Sigmoid colon (tissue), 7 donors: ENCODE measurements around the gene NEBL. TPM values are rescaled to one million over a fixed set of nuclear protein-coding genes. Genes with fewer than 3 reads are reported as not detected.

ENCODE experiments used
- DNase-seq: peaks from one replicate; pipeline ENCODE4 v3.0.0-alpha.2; 2019
- H3K27ac ChIP-seq, 4 donors: fragments of 200-600 bp; sonication (generic); one replicate each; pipeline ENCODE4 v1.5.1; 2016 to 2019; ENCODE audit warnings: mild to moderate bottlenecking in 1 of 4
- H3K27me3 ChIP-seq, 3 donors: fragments of 200-600 bp; sonication (generic); one replicate each; pipeline ENCODE4 v1.5.1; 2019; ENCODE audit warnings: mild to moderate bottlenecking in 1 of 3
- H3K36me3 ChIP-seq, 4 donors: fragments of 200-600 bp; sonication (generic); one replicate each; pipeline ENCODE4 v1.5.1; 2016 to 2019
- H3K4me1 ChIP-seq, 4 donors: fragments of 200-600 bp; sonication (generic); one replicate each; pipeline ENCODE4 v1.5.1; 2017 to 2019
- H3K4me3 ChIP-seq, 4 donors: fragments of 200-600 bp; sonication (generic); one replicate each; pipeline ENCODE4 v1.5.1; 2017 to 2019; ENCODE audit warnings: mild to moderate bottlenecking in 2 of 4, moderate library complexity in 1 of 4
- H3K9me3 ChIP-seq, 4 donors: fragments of 200-600 bp in 3 of 4; sonication (generic) in 3 of 4; one replicate each; pipeline versions ENCODE4 v1.5.1 to v1.6.1; 2013 to 2019
- CTCF ChIP-seq, 4 experiments: fragments of 450-650 bp in 3 of 4; fragments of 200-600 bp in 1 of 4; IDR thresholded peaks; one replicate each; pipeline ENCODE4 v1.5.1; 2016 to 2019; ENCODE audit warnings: antibody characterized with exemption in 4 of 4, mild to moderate bottlenecking in 3 of 4, moderate library complexity in 2 of 4
- EP300 ChIP-seq, 4 donors: sonication (generic); formaldehyde crosslinking; IDR thresholded peaks; one replicate each; pipeline ENCODE4 v1.6.1; 2017; ENCODE audit warnings: antibody characterized with exemption in 4 of 4
- POLR2A ChIP-seq, 2 donors: fragments of 450-650 bp; IDR thresholded peaks; one replicate each; pipeline ENCODE4 v1.6.1; 2016; ENCODE audit warnings: antibody characterized with exemption in 2 of 2, mild to moderate bottlenecking in 2 of 2, moderate library complexity in 2 of 2
- POLR2AphosphoS5 ChIP-seq, 4 donors: sonication (generic); formaldehyde crosslinking; IDR thresholded peaks; one replicate each; pipeline ENCODE4 v1.6.1; 2017; ENCODE audit warnings: antibody characterized with exemption in 4 of 4
- WGBS, 2 donors: extraction: QIAGEN DNeasy Blood & Tissue Kit; methylation state at CpG; one replicate each; pipeline ENCODE4 v1.1.7; 2013; 5-methylcytosine and 5-hydroxymethylcytosine counted together
- intact Hi-C: fragments of 100-400 bp; cut with DNase I; formaldehyde crosslinking; loops from one replicate; pipeline ENCODE4 v1.15.1; 2023
- polyA plus RNA-seq, 3 donors: library from polyadenylated mRNA; stranded (reverse); fragments of 200-250 nt; gene quantifications; one replicate each; pipeline ENCODE4 v1.2.3, GENCODE V29; 2013
- total RNA-seq, 4 donors: library from RNA; depleted of rRNA; stranded (reverse); fragments of >200 nt; gene quantifications; one replicate each; pipeline ENCODE4 v1.1.0, GENCODE V29; 2016
- donor health status: healthy with polysubstance abuse.
- donor health status: Bipolar disorder and iron deficiency.
- donor health status: healthy.

NEBL gene
- total and polyA plus RNA-seq, 7 donors: 1.1 to 4.9 (median 2.1) TPM

DNA sequence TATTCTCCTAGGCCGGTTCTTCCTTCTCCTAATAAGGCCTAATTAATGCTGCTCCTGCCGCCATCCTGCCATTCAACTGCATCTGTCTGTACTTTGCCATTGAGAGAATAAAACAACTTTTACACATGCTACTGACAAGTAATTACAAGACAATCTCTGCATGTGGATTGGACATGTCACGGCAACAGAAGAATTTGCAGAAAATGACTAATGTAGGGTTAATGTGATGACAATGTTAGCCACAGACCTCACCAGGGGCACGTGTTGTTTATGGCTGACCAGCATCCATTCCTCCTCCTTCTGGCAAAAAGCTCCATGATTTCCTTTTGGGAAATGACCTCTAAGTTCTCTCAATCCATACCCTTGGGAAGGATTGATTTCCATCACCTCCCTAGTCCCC is 58.0 kb downstream of the NEBL start:
- TF ChIP-seq POLR2AphosphoS5 (IDR thresholded peaks at IDR 0.05): no peak
- TF ChIP-seq EP300 (IDR thresholded peaks at IDR 0.05): no peak
- TF ChIP-seq POLR2A (IDR thresholded peaks at IDR 0.05): no peak
- TF ChIP-seq CTCF (IDR thresholded peaks at IDR 0.05): no peak

DNA sequence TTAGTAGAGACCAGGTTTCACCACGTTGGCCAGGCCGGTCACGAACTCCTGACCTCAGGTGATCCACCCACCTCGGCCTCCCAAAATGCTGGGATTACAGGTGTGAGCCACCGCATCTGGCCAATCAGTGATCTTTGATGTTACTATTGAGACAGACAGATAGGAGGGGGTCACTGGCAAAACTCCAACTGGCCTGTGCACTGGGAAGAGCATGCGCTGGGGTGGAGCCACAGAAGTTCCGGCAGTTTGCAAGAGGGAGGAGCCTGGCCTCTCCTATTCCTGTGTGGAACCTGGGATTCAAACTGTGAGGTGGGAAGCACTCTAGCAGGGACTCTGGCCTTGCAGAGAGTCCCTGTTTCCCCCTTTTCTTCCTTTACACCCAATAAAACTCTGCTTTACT is 60.7 kb downstream of the NEBL start:
- no peak overlapping the region for H3K27ac ChIP-seq
- no peak overlapping the region for H3K4me3 ChIP-seq
- no peak for DNase-seq
- H3K27me3 ChIP-seq: no peaks in the 10 kb centered on the region
- peaks cover 0 to 6% (median 0%) of the 10 kb centered on the region in 4 donors for H3K9me3 ChIP-seq
- no peaks in the 10 kb centered on the region for H3K36me3 ChIP-seq
- no peaks in the 10 kb centered on the region for H3K4me1 ChIP-seq
- TF ChIP-seq POLR2A (IDR thresholded peaks at IDR 0.05) (no peak), POLR2AphosphoS5 (IDR thresholded peaks at IDR 0.05) (no peak), EP300 (IDR thresholded peaks at IDR 0.05) (no peak), CTCF (IDR thresholded peaks at IDR 0.05) (no peak)
- WGBS, 2 donors: 93 to 96% methylated on average over 7 of the region's 7 CpGs
- intact Hi-C loops: no loop called here

More for the DNA sequence above, 58.0 kb downstream of the NEBL start:
- intact Hi-C loops: no loop called here
- Histone ChIP-seq H3K27me3 (no peaks in the 10 kb centered on the region), H3K36me3 (no peaks in the 10 kb centered on the region), H3K9me3 (peaks cover 0 to 6% (median 0%) of the 10 kb centered on the region in 4 donors), H3K4me3 (no peak overlapping the region), H3K27ac (no peak overlapping the region), H3K4me1 (no peaks in the 10 kb centered on the region)
- DNase-seq: no peak
- 93 to 94% methylated on average over 4 of the region's 4 CpGs for WGBS, 2 donors

GRCh38 chr10:20835335-20835734 is 61.8 kb downstream of the NEBL start:
- H3K27ac ChIP-seq: no peak overlapping the region
- intact Hi-C loops: no loop called here
- TF ChIP-seq CTCF (IDR thresholded peaks at IDR 0.05) (no peak), POLR2AphosphoS5 (IDR thresholded peaks at IDR 0.05) (no peak), POLR2A (IDR thresholded peaks at IDR 0.05) (no peak), EP300 (IDR thresholded peaks at IDR 0.05) (no peak)
- no peak for DNase-seq
- no peaks in the 10 kb centered on the region for H3K27me3 ChIP-seq
- no peak overlapping the region for H3K4me3 ChIP-seq
- H3K9me3 ChIP-seq: peaks cover 0 to 6% (median 0%) of the 10 kb centered on the region in 4 donors
- 79 to 91% methylated on average over 4 of the region's 4 CpGs for WGBS, 2 donors
- H3K4me1 ChIP-seq: no peaks in the 10 kb centered on the region
- H3K36me3 ChIP-seq: no peaks in the 10 kb centered on the region

DNA sequence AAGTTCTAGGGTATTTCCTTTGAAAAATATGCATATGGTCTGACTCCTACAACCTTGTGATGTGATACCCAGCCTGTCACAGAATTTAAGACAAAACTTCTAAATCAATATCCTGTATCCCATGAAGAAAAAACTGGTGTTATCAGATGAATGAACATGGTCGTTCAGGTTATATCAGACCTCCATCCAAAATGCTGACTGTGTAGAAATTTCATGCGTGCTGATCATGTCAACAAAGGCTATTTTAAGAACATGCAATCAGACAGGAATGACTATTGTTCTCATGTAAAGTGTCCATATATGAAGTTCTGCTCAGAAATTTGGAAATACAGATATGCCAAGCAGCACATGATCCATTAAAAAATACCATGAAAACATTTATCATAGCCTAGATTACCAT is 62.3 kb downstream of the NEBL start:
- Histone ChIP-seq H3K4me1 (no peaks in the 10 kb centered on the region), H3K36me3 (no peaks in the 10 kb centered on the region), H3K9me3 (peaks cover 0 to 6% (median 0%) of the 10 kb centered on the region in 4 donors), H3K4me3 (no peak overlapping the region), H3K27me3 (no peaks in the 10 kb centered on the region), H3K27ac (no peak overlapping the region)
- intact Hi-C loops: no loop called here
- no peak for TF ChIP-seq POLR2AphosphoS5 (IDR thresholded peaks at IDR 0.05)
- TF ChIP-seq POLR2A (IDR thresholded peaks at IDR 0.05): no peak
- no peak for TF ChIP-seq EP300 (IDR thresholded peaks at IDR 0.05)
- no peak for TF ChIP-seq CTCF (IDR thresholded peaks at IDR 0.05)
- WGBS, 2 donors: 80 to 86% methylated on average over 2 of the region's 2 CpGs
- DNase-seq: no peak

DNA sequence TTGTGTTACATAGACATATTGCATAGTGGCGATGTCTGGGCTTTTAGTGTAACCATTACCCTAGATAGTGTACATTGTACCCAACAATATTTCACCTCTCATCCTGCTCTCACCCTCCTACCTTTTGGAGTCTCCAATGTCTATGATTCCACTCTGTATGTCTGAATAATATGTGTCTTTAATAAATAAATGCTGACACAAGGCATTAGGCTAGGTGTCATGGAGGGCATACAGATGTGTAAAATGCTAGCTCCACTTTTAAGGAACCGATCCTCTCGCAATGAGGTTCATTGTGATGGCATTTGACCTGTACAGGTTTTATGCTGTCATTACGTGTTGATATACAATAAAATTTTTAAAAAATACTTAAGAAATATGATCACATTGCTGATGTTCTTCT is 74.3 kb downstream of the NEBL start:
- Histone ChIP-seq H3K9me3 (no peaks in the 10 kb centered on the region), H3K27me3 (no peaks in the 10 kb centered on the region), H3K27ac (no peak overlapping the region), H3K4me1 (no peaks in the 10 kb centered on the region), H3K36me3 (no peaks in the 10 kb centered on the region), H3K4me3 (no peak overlapping the region)
- DNase-seq: no peak
- intact Hi-C loops: no loop called here
- 95 to 97% methylated on average over 4 of the region's 4 CpGs for WGBS, 2 donors
- no peak for TF ChIP-seq CTCF (IDR thresholded peaks at IDR 0.05)
- TF ChIP-seq POLR2A (IDR thresholded peaks at IDR 0.05): no peak
- TF ChIP-seq EP300 (IDR thresholded peaks at IDR 0.05): no peak
- TF ChIP-seq POLR2AphosphoS5 (IDR thresholded peaks at IDR 0.05): no peak
